Stimulated activated CD8-positive, alpha-beta memory T cell treated with anti-CD3 and anti-CD28 coated beads, Interleukin-12 subunit alpha, Interleukin-12 subunit beta, amount 100 ng/mL, for 24 hours (primary cell): ENCODE measurements around the gene SAMD8.
A peak's percentile ranks its signal among the peaks of the same experiment; 100 is the strongest.

Experiments
- DNase-seq: peaks from one replicate; pipeline ENCODE4 v3.0.0-alpha.2; 2020; ENCODE audit errors: extremely low read depth

The SAMD8 gene

DNA sequence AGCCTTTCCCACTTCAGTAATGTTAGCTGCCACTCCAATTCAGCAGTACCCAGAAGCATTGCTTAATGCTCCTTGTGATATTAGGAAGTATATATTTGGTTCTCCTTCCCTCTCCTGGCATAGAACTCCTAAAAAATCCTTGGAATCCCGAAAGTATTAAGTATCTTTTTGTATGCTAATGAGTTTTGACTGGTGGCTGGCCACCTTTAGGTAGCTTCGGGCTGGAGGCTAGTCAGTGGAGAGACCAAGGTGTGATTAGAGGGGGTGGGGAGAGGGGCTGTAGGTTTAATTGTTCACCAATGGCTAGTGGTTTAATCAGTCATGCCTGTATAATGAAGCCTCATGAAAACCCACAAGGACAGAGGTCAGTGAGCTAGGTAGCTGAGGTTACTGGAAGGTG, 112.1 kb downstream of the SAMD8 start:
- DNase-seq: no peak

- DNase-seq: no peak
Observed at GRCh38 chr10:75226095-75226494, 114.6 kb downstream of the SAMD8 start.

DNA sequence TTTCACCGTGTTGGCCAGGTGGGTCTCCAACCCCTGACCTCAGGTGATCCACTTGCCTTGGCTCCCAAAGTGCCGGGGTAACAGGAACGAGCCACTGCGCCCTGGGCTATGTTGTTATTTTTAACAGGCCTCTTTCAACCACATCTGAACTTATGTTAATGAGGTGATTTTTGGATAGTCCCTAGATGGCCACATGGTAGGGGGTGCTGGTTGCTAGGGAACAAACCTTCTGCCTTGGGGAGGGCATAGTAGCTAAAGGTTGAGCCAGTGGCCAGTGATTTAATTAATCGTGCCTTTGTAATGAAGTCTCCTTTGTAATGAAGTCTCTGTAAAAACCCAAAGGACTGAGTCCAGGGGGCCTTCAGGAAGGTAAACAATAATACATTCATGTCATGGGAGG, 115.2 kb downstream of the SAMD8 start:
- no peak for DNase-seq

DNA sequence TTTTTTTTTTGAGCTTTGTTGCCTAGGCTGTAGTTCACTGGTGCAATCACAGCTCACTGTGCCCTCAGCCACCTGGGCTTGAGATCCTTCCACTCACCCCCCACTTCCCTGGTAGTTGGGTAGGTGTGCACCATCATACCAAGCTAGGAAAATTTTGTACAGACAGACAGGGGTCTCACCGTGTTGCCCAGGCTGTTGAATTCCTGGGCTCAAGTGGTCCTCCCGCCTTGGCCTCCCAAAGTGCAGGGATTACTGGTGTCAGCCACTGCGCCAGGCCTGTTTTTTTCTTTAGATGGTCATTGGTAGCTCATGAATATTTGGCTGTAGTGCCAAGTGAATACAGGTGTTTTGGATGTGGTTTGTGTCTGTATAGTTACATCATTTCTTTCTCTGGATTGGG, 116.8 kb downstream of the SAMD8 start:
- DNase-seq: no peak

- no peak for DNase-seq
Observed at GRCh38 chr10:75228834-75229233, 117.4 kb downstream of the SAMD8 start.

DNA sequence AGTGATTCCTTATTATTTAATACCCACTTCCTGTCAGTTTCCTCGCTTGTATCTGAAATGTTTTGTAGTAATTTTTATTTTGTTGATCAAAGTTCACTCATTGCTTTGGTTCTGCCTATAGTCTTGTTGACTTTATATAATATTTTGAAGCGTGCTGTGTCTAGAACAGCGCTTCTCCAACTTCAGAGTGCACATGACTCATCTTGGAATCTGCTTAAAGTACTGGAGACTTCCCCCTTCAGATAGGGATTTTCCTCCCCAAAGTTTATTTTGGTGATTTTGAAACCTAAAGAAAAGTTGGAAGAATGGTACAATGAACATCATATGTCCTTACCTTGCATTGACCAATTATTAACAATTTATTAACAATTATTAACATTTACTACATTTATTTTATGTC, 118.5 kb downstream of the SAMD8 start:
- no peak for DNase-seq

GRCh38 chr10:75230600-75231038, 119.2 kb downstream of the SAMD8 start:
- DNase-seq: peak; percentile 79
